22Rv1 (cell line): ENCODE data around the gene OR2T8.

Experiments used
- H3K27ac ChIP-seq: fragments of 450-650 bp; 2 replicates; pipeline ENCODE4 v1.5.1; 2017
- CTCF ChIP-seq: fragments of 450-650 bp; IDR thresholded peaks from 2 replicates; pipeline ENCODE4 v1.5.1; 2017; ENCODE audit warnings: mild to moderate bottlenecking
- ZFX ChIP-seq: fragments of 450-650 bp; IDR thresholded peaks from 2 replicates; pipeline ENCODE4 v1.6.1; 2017; ENCODE audit warnings: antibody characterized with exemption, borderline replicate concordance

Gene OR2T8

GRCh38 chr1:247905910-247906503 is 14.0 kb upstream of the OR2T8 start:
- TF ChIP-seq CTCF (no peak), ZFX (no peak)
- H3K27ac ChIP-seq = no peak overlapping the region

GRCh38 chr1:247906504-247907047 is 13.5 kb upstream of the OR2T8 start:
- no peak overlapping the region for H3K27ac ChIP-seq
- TF ChIP-seq CTCF (no peak), ZFX (no peak)

- H3K27ac ChIP-seq = no peak overlapping the region
- no peak for TF ChIP-seq CTCF
- TF ChIP-seq ZFX = no peak
These were observed 11.3 kb upstream of the OR2T8 start for GRCh38 chr1:247908766-247909165.

GRCh38 chr1:247913786-247914185 is 6.3 kb upstream of the OR2T8 start:
- TF ChIP-seq CTCF = no peak
- no peak for TF ChIP-seq ZFX
- no peak overlapping the region for H3K27ac ChIP-seq

GRCh38 chr1:247914941-247915662 is 5.0 kb upstream of the OR2T8 start:
- TF ChIP-seq CTCF = no peak
- no peak for TF ChIP-seq ZFX

GRCh38 chr1:247923941-247924340 is 3.9 kb downstream of the OR2T8 start:
- TF ChIP-seq CTCF (no peak), ZFX (no peak)
- H3K27ac ChIP-seq = no peak overlapping the region

More at GRCh38 chr1:247914941-247915662, 5.0 kb upstream of the OR2T8 start:
- no peak overlapping the region for H3K27ac ChIP-seq

- H3K27ac ChIP-seq = no peak within 1 kb of the TSS
These were observed 4.8 kb downstream of the OR2T8 start, which contains the start of gene OR2AJ1 for GRCh38 chr1:247924868-247925267. Gene OR2AJ1 (plus strand): TSS chr1:247924889. CDS start chr1:247933769, 8,880 bp downstream.

More at GRCh38 chr1:247924868-247925267, 4.8 kb downstream of the OR2T8 start, which contains the start of gene OR2AJ1:
- TF ChIP-seq CTCF = no peak
